Posterior cingulate gyrus (tissue), 11 donors: ENCODE measurements around the gene MYRIP.
A peak's percentile ranks its signal among the peaks of the same experiment; 100 is the strongest.
"Not testable (repeated sequence)": the region's sequence is repeated elsewhere in the genome, so short reads cannot be mapped to it uniquely, and the experiment has no call there.

Experiments
- DNase-seq, 10 donors: peaks; one replicate each; pipeline versions ENCODE4 v3.0.0 to v3.0.0-alpha.2; 2020 to 2021; ENCODE audit warnings: mixed read lengths in 3 of 10
- intact Hi-C: fragments of 100-400 bp; cut with DNase I; formaldehyde crosslinking; loops from one replicate; pipeline ENCODE4 v1.15.1; 2023

Gene MYRIP

DNA sequence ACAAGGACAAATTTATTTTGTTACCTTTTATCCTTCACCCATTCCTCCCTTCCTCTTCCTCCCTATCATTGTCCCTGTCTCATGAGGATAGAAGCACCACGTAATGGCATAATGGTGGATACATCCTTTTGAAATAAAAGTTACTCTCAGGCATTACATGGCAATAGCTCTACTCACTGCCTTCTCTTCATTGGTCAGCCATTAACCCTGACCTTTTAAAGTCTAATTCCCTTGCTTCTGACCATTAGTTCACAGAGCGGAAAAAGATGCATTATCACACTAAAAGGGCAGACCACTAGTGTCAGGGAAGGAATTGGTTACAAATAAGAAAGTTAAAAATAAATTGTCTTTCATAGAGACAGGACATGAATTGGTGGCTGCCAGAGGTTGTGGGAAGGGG is 445.5 kb downstream of the MYRIP start:
- intact Hi-C loops = no loop called here
- no peak for DNase-seq

DNA sequence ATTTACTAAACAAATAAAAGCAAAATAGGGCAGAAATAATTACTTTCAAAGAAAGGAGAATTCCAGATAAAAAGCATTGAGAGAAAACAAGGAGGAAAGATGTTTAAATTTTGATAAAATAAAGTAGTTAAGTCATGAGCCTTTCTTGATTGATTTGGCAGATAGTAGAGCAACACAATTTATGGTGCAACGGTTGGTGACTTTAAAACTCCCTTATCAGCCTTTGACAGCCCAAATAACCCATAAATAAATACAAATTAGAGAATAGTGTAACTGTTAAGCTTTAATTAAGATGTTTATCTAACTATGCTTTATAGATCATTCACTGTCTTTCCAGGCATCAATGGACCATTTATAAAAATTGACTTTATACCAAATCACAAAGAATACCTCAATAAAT is 446.1 kb downstream of the MYRIP start:
- intact Hi-C loops = no loop called here
- no peak for DNase-seq

DNA sequence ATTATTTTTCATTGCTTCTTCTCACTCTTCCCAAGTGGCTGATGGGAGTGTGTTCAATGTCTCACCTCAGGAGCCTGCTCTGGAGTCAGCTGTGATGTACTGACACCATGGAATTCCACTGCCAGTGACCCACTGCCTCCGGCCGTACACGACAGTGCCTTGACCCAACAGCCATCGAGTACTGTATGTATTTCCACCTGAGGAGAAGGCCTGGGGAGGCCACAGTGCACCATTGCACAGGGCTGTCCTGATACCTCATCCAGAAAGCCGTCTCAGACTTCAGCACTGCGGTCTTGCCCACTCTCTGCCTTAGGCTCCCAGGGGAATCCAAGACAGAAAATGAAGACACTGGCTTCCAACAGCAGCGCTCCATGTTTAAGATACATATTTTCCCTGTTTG is 448.7 kb downstream of the MYRIP start:
- peak in 1 of 10 donors; percentile 40 for DNase-seq
- intact Hi-C loops = no loop called here

DNA sequence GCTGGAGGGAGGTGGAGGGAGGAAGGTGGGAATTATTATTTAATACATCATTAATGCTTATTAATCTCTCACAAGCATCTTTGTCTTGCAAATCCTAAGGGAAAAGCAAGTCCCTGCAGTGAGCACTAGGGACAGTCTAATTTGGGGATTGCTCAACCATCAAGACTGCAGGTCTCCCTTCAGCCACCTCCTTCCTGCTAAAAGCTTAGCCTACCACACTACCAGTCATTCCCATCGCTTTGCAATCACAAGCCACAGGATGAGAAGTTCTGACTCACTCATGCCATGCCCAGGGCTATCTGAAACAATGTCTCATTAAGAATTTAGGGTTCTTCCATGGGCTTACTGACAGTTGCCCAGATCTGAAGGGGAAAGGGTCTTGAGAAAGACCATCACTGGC is 449.1 kb downstream of the MYRIP start:
- intact Hi-C loops = no loop called here
- no peak for DNase-seq

DNA sequence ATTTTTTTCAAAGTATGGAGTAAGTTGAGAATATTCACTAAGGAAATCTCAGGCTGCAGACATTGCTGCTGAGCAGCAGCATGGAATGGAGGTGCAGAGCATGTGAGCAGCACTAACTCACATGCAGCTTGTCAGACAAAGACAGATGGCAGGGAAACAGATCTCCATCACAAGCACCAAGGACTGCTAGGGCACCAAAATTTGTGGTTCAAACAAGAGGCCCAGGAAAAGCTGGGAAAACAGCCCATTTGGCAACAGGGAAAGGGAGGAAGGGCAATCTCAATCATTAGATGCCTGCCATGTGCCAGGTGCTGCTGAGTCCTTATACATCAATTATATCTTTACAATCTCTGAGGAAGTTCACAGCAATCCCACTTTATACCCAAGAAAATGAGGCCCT is 452.9 kb downstream of the MYRIP start:
- DNase-seq = no peak
- intact Hi-C loops = no loop called here

DNA sequence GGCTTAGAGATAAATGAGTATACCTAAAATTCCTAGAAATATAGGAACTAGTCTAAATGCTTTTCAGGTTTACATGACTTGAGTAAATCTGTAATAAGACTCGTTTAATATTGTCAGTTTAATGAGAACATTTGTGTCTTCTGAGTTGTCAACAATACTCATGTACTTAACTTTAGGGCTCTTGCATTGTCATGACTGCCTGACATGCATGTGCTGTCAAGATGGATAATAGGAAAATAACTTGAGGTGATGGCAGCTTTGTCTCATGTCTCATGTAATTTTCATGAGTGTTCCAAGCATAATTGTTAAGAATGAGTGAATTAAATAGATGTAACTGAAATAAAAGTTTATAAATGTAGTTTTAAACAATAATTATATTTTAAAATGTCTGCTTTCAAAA is 455.0 kb downstream of the MYRIP start:
- no peak for DNase-seq
- intact Hi-C loops = no loop called here

DNA sequence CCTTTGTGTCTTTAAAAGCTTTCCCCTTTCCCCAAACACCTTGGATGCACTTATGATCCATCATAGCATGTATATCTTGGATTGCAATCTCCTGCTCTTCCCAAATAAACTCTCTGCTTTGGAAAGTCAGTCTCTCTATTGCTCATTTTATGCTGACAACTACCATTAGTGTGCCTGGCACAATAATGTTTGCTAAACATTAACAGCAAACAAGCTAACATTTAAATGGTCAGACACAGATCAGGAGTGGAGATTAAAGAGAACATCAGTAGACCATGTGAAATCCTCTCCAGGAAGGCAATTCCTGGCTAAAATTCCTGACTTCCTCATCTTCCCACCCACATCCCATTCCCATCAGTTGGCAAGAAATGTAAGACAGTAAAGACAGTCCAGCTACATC is 455.8 kb downstream of the MYRIP start:
- DNase-seq = no peak
- intact Hi-C loops = no loop called here

DNA sequence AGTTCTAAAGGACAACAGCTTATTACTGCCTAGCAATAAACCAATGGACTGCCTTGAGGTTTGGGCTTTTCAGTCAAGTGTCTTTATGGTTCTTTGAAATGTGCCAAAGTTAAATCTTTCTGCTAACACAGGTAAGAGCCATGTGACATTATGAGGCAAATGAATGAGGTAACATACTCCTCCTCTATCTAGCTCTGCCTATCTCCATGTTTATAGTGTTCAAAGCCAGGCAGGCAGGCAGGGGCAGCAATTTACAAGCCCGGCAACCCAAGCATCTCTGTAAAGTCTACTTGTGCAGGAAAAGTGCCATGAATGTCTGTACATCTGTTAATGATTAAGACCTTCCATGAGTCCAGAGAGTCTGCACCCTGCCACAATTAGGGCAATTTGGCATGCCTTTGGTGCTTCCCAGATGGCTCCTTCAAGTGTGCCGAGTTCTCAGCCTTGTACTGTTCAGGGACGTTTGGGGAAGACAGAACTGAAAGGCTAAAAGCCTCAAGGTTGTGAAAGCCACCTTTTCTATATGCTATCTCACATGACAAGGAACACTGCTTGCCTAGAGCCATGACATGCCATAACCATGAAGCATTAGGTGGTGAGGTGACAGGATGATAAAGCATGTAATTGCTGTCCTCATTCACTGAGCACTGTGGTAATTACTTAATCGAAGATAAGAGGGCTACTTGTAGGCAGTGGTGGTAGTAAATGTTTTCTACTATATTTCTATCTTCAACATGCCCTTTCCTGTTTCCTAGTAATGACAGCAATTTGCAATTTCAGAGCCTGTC is 458.7 kb downstream of the MYRIP start:
- intact Hi-C loops = no loop called here
- DNase-seq = no peak

DNA sequence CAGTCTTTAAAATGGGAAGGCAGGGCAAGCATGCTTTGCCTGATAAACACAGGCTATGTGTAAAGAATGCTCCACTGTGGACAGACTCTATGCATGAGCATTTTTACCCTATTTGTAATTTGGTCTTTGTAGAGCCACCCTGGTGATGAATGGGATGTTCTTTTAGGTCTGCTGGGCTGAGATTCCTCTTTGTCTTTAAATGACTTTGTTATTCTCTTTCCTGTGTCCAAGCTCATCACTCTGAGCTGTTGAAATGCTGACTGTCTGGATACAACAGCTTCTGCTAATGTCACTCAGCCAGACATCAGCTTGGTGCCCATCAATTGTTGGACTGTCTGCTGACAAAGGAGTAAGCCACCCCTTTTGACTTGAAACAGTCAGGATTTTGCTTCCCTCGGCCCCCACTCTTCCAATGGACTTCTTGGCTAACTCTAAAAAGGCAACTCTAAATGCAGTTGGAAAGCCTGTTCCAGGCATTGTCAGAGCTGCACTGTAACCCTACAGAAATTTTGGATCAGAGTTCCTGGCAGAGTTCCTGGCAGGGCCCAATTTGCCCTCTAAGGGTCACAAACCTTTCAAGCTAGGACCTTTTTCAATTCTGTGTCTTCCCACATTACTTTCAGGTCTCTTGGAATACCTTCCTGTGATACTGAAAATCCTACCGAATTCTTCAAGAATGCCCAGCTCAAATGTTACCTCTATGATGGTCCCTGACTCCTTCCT is 459.6 kb downstream of the MYRIP start:
- DNase-seq = no peak
- intact Hi-C loops = no loop called here

DNA sequence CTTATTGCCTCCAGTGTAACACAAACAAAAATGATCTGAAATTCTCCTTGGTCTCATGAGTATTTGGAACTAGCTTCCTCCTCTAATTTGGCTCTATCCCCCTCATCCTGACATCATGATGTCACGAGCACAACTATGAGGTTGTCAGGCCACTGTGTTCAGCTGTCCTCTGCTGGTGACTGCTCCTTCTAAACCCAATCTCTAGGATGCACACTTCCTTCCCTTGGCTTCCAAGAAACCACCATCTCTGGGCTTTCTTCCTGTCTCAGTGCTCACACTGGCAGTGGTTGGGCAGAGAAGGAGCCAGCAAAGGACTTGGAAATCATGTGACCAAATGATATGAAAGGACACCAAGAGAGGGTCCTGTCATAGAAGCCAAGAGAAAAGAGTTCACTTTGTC is 469.4 kb downstream of the MYRIP start:
- no peak for DNase-seq
- intact Hi-C loops = no loop called here

DNA sequence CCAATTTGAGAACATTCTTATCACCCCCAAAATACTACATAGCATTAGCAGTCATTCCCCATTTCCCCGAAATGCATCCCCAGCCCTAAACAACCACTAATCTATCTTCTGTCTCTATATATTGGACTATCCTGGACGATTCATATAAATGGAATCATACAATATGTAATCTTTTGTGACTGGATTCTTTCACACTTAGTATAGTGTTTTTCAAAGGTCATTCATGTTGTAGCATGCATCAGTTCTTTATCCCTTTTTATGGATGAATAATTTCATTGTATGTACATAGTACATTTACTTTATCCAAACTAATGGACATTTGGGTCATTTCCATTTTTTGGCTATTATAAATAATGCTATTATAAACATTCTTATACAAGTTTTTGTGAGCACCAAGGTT is 472.6 kb downstream of the MYRIP start:
- intact Hi-C loops = no loop called here

DNA sequence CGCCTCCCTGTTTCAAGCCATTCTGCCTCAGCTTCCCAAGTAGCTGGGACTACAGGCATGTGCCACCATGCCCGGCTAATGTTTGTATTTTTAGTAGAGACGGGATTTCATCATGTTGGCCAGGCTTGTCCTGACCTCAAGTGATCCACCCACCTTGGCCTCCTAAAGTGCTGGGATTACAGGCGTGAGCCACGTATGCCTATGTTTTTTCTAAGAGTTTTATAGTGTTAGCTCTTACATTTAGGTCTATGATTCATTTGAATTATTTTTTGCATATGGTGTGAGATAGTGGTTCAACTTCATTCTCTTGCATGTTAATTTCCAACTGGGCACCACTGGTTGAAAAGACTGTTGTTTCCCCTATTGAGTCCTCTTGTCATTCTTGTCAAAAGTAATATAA is 473.6 kb downstream of the MYRIP start:
- intact Hi-C loops, DNase-seq: not testable (repeated sequence)

More for the DNA sequence above, 472.6 kb downstream of the MYRIP start:
- DNase-seq = no peak

DNA sequence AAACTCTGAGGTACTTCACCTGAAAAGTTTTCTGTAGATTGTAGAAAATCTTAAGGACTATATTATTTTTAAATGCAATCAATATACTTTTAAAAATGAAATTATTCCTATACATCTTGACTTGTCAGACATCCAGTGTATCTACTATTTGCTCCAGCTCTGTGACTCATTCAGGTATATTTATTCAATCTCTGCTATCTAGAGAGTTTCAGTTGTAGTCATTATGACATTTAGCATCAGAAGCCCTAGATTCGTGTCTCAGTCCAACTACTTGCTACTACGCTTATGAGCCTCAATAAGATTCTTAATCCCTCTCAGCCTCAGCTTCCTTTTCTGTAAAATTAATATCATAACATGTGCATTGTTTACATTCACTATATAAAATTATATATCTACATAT is 477.8 kb downstream of the MYRIP start:
- intact Hi-C loops = no loop called here
- no peak for DNase-seq

DNA sequence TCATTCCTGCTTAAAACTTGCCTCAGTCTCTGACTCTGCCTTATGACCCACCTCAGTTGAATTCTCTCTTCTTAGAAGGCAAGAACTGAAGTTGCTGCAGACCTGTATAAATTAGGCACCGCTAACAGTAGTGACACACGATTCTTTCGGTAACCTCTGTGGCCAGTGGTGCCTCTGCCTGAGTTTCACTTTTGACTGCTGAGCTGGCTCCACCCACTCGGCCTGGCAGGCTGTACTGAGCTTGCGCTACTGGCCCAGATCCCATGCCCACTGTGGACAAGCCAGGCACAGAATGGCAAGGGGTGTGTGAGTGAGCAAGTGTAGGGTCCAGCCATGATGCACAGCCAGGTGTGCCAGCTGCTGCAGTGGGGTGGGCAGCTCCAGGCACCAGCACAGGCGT is 481.0 kb downstream of the MYRIP start:
- no peak for DNase-seq

DNA sequence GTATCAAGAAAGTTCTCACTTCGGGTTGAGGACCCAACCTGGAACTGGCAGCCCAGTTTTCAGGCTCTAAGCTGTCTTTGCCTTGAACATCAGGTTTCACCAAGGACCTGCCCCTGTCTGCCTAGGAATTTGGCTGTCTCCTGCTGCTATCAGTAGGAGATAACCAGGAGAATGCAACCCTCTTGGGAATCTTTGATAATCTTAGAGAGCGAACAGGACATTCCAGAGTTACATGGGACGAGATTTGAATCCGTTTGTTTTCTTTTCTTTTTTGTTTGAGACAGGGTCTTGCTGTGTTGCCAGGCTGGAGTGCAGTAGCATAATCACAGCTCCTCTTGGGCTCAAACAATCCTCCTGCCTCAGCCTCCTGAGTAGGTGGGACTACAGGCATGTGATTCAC is 482.1 kb downstream of the MYRIP start:
- intact Hi-C loops = no loop called here
- DNase-seq = no peak

More for the DNA sequence above, 481.0 kb downstream of the MYRIP start:
- intact Hi-C loops = no loop called here

DNA sequence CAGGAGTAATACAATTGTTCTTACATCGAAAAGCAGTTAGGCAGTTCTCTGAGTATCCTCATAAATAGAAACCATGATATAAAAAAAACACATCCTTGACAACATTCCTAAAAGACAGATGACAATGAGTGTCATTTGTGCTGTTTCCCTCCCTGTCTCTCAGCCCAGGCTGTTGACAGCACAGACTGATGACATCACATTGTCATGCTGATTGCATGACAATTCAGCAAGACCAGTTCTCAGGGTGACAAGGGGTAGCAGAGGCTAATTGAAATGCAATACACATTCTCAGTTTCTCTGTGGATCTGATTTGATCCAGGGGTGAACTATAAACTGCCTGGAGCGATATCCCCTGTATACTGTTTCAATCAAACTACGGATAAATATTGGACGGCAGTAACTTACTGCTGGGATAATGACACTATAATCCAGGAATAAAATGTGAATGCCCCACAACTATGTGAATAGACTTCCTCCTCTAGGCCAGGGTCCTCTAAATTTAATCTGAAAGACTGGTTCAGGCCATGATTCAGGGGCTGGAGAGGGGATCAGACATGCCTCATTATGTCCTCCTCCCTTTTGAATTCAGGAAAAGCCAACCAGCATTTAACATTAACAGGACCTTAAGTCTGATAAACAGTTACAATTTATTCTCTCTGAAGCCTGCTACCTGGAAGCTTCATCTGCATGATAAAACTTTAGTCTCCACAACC is 483.4 kb downstream of the MYRIP start:
- intact Hi-C loops = no loop called here
- peak in 1 of 10 donors; percentile 46 for DNase-seq

DNA sequence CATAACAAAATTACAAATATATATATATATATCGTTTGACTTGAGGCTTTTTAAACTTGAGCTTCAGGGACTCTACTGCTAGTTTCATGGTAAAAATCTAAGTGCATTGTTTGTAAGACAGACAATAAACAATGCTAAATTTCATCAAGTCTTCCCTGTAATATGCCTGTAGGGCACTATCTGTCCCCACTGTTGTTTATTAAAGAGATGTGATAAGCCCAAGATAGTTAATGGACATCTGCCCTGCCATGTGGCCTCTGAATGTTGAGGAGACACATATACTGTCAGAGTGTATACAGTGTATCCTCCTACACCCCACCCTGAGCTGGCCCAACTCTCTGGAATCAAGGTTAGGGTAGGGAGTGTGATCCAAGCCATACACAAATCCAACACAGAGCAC is 485.0 kb downstream of the MYRIP start:
- no peak for DNase-seq
- intact Hi-C loops = no loop called here

DNA sequence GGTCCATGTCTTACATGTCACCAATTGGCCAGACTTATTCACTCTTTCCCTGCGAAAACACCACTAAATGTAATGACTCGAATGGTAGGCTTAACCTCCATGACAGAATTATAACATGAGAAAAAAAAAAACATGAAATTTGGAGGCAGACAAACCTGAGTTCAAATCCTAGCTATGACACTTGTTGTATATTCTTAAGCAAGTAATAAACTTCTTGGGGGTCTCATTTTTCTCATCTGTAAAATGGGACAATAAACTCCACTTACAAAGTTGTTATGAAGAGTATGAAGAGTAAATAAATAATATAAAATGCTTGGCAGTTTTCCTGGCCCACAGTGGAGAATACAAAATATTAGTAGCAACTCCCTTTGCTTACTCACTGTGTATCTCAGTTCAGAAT is 488.7 kb downstream of the MYRIP start:
- intact Hi-C loops = no loop called here

DNA sequence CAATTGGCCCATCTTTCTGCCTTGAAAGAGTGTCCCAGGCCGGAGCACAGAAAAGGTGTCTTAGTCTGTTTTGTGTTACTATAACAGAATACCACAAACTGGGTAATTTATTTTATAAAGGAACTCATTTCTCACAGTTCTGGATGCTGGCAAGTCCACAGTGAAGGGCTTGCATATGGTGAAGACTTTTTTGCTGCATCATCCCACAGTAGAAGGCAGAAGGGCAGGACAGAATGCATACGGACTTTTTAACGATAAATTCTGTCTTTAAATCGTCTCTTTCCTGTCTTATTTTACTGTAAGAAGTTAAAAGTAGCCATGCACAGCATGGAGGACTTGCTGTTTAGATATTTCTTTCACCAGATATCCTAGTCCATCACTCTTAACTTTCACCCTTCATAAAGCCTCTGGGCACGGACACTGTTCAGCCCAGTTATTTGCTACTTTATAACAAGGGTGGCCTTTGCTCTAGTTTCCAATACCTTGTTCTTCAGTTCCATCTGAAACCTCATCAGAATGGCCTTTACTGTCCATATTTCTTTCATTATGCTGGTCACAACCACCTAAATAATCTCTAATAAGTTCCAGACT is 489.8 kb downstream of the MYRIP start:
- intact Hi-C loops = no loop called here
- no peak for DNase-seq

More for the DNA sequence above, 488.7 kb downstream of the MYRIP start:
- no peak for DNase-seq

DNA sequence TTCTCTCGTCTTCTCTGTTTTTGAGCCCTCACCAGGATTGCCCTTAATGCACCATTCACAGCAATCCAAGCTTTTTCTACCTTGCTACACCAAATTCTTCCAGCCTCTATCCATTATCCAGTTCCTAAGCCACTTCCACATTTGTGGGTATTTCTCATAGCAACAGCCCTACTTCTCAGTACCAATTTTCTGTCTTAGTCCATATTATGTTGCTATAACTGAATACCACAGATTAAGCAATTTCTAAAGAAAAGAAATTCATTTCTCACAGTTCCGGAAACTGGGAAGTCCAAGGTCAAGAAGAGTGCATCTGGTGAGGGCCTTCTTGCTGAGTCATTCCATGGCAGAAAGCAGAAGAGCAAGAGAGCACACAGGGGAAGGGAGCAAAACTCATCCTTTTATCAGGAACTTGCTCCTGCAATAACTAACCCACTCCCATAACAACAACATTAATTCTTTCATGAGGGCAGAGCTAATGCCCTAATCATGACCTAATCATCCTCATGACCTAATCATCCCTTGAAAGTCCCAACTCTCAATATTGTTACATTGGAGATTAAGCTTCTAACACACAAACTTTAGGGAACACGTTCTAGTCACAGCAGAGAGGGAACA is 490.4 kb downstream of the MYRIP start:
- DNase-seq = no peak
- intact Hi-C loops = no loop called here

DNA sequence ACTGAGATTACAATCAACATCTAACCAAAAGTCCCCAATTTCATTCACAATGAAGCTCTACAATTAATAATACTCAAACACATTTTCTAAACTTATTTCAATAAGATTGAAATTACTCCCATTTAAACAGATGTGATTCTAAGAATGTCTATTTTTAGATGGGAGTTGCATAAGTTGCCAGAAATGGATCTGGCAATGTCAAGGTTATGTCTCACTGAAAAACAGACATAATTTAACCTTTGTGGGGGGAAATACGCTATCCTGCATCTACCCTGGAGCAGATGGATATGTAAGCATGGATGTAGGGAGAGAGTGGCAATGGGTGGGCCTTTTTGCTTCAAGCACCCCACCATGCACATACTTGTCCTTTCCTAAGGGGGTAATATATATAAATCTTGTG is 493.4 kb downstream of the MYRIP start:
- DNase-seq = no peak
- intact Hi-C loops = no loop called here
